K562 (cell line): ENCODE data around the gene LRMDA.

Experiments
- CCAR2 ChIP-seq: fragments of 200-400 bp; formaldehyde crosslinking; IDR thresholded peaks from 2 replicates; pipeline ENCODE4 v1.6.1; 2017; ENCODE audit warnings: mild to moderate bottlenecking, low read depth, low read length
- ZNF146 ChIP-seq: IDR thresholded peaks from one replicate; pipeline ENCODE4 v1.6.1; 2018; ENCODE audit warnings: missing compliant biosample characterization; ENCODE audit not compliant: unreplicated experiment
- TF ChIP-seq, protein P1 (sequence below): fragments of 450-650 bp; conservative IDR thresholded peaks from 2 replicates; pipeline ENCODE4 v1.6.1; 2016; ENCODE audit warnings: missing genetic modification characterization, low read depth, mild to moderate bottlenecking, control low read depth, missing compliant biosample characterization

- TF ChIP-seq ZNF146 (CRISPR knock-in tag) (no peak), CCAR2 (no peak)
- TF ChIP-seq, protein P1, sequence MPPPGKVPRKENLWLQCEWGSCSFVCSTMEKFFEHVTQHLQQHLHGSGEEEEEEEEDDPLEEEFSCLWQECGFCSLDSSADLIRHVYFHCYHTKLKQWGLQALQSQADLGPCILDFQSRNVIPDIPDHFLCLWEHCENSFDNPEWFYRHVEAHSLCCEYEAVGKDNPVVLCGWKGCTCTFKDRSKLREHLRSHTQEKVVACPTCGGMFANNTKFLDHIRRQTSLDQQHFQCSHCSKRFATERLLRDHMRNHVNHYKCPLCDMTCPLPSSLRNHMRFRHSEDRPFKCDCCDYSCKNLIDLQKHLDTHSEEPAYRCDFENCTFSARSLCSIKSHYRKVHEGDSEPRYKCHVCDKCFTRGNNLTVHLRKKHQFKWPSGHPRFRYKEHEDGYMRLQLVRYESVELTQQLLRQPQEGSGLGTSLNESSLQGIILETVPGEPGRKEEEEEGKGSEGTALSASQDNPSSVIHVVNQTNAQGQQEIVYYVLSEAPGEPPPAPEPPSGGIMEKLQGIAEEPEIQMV (tag): no peak
These were observed 18.6 kb downstream of the LRMDA start for GRCh38 chr10:75450075-75450445.
